ENCODE measurements around the gene TTLL8. TPM values are rescaled to one million over a fixed set of nuclear protein-coding genes. Genes with fewer than 3 reads are reported as not detected.

Gene TTLL8
- total RNA-seq, 4 donors from 2014 or later: not detected

DNA sequence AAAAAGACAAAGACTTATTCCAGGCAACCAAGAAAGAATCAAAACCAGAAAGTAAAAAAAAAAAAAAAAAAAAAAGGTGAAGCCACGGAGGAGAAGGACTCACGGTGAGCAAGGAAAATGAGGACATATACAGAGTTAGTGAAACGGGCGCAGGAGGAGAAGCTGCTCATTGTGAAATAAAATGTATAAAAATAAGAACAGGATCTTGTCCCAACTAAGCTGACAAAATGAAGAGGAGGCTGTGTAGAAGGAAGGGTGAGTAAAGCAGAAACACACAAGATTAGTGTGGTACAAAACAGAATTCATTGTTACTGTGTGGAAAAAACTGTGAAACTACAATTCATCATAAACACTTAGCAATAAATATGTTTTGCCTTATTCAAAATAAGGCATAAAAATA, 53.2 kb downstream of the TTLL8 start:
- Histone ChIP-seq H3K36me3 (no peaks in the 10 kb centered on the region), H3K27me3 (peaks cover 0 to 33% (median 11%) of the 10 kb centered on the region in 4 donors), H3K4me3 (no peak overlapping the region), H3K9me3 (no peaks in the 10 kb centered on the region), H3K4me1 (peaks cover under 1 to 3% (median 2%) of the 10 kb centered on the region in 4 donors), H3K27ac (replicated peaks in 1 of 4) (no peak overlapping the region)
- TF ChIP-seq, protein P1, sequence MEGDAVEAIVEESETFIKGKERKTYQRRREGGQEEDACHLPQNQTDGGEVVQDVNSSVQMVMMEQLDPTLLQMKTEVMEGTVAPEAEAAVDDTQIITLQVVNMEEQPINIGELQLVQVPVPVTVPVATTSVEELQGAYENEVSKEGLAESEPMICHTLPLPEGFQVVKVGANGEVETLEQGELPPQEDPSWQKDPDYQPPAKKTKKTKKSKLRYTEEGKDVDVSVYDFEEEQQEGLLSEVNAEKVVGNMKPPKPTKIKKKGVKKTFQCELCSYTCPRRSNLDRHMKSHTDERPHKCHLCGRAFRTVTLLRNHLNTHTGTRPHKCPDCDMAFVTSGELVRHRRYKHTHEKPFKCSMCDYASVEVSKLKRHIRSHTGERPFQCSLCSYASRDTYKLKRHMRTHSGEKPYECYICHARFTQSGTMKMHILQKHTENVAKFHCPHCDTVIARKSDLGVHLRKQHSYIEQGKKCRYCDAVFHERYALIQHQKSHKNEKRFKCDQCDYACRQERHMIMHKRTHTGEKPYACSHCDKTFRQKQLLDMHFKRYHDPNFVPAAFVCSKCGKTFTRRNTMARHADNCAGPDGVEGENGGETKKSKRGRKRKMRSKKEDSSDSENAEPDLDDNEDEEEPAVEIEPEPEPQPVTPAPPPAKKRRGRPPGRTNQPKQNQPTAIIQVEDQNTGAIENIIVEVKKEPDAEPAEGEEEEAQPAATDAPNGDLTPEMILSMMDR (IDR thresholded peaks at IDR 0.05): no peak
- TF ChIP-seq POLR2AphosphoS5 (IDR thresholded peaks at IDR 0.05) (no peak), EP300 (IDR thresholded peaks at IDR 0.05) (no peak), POLR2A (IDR thresholded peaks at IDR 0.05; ENCODE audit: low read depth) (no peak)
- intact Hi-C loops (cut with DNase I): no loop called here
- WGBS: 72% methylated on average over 4 of the region's 4 CpGs
- no peak for DNase-seq (ENCODE audit: extremely low spot score)

DNA sequence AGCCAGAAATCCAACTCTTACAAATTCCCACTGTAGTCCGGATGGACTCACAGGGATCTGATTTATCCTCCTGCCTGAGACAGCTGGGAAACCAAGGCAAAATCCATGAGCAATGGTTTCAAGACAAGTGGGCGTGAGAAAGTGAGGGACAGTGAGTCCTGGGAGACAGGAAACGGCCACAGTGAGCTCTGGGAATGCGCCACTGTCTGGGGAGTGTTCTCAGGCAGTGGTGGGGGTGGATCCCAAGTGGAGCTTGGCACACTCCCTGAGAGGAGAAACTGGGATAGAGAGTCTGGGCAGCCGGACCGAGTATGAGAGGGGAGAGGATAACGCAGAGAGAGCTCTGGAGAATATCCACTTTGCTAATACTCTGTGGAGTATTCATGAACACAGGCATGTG, 55.3 kb downstream of the TTLL8 start:
- Histone ChIP-seq H3K36me3 (no peaks in the 10 kb centered on the region), H3K27me3 (peaks cover 0 to 43% (median 14%) of the 10 kb centered on the region in 4 donors), H3K4me1 (peaks cover 5 to 13% (median 10%) of the 10 kb centered on the region in 4 donors), H3K4me3 (no peak overlapping the region), H3K9me3 (no peaks in the 10 kb centered on the region), H3K27ac (replicated peaks in 1 of 4) (no peak overlapping the region)
- WGBS: 71% methylated on average over 7 of the region's 7 CpGs
- TF ChIP-seq EP300 (IDR thresholded peaks at IDR 0.05): no peak
- TF ChIP-seq, protein P1 (IDR thresholded peaks at IDR 0.05): no peak
- no peak for TF ChIP-seq POLR2A (IDR thresholded peaks at IDR 0.05; ENCODE audit: low read depth)
- TF ChIP-seq POLR2AphosphoS5 (IDR thresholded peaks at IDR 0.05): no peak
- intact Hi-C loops (cut with DNase I): no loop called here
- DNase-seq (ENCODE audit: extremely low spot score): no peak

DNA sequence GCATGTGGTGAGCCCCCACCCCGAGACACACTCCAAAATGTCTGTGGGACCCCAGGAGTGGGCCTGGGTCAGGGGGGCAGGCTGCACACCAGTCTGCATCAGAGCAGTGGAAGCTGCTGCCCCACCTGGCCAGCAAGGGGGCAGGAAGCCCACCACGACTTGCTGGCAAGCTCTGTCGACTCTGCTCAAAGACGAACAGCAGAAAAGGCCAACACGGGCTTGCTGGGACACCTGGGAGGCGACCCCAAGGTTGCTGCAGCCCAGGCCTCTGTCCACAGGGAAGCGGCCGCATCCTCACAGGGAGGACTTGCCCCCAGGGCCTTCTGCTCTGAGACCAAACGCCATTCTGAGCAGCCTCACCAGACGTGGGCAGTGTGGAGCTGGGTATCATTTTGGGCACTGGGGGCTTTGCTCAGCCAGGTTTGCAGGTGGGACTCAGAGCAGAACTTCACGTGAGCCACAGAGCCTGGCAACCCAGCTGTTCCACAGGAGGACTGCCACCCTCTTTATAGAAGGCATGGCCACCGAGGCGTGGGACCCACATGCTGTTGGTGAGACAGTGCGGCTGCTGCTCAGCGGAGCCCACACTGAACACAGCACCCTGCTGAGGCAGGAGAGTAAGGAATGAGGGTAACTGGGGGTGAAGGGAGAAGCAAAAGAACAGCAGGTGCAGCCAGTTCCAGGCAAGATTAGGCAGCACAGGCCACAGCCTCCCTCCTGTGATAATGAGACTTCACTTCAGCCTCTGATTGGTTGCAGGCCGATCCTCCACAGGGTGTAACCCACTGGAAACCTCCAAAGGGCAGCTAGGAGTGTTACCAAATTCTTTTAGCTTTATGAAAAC, 56.5 kb downstream of the TTLL8 start:
- DNase-seq (ENCODE audit: extremely low spot score): no peak
- WGBS: 88% methylated on average over 11 of the region's 16 CpGs
- TF ChIP-seq POLR2AphosphoS5 (IDR thresholded peaks at IDR 0.05) (no peak), POLR2A (IDR thresholded peaks at IDR 0.05; ENCODE audit: low read depth) (no peak), EP300 (IDR thresholded peaks at IDR 0.05) (no peak)
- TF ChIP-seq, protein P1 (IDR thresholded peaks at IDR 0.05): no peak

DNA sequence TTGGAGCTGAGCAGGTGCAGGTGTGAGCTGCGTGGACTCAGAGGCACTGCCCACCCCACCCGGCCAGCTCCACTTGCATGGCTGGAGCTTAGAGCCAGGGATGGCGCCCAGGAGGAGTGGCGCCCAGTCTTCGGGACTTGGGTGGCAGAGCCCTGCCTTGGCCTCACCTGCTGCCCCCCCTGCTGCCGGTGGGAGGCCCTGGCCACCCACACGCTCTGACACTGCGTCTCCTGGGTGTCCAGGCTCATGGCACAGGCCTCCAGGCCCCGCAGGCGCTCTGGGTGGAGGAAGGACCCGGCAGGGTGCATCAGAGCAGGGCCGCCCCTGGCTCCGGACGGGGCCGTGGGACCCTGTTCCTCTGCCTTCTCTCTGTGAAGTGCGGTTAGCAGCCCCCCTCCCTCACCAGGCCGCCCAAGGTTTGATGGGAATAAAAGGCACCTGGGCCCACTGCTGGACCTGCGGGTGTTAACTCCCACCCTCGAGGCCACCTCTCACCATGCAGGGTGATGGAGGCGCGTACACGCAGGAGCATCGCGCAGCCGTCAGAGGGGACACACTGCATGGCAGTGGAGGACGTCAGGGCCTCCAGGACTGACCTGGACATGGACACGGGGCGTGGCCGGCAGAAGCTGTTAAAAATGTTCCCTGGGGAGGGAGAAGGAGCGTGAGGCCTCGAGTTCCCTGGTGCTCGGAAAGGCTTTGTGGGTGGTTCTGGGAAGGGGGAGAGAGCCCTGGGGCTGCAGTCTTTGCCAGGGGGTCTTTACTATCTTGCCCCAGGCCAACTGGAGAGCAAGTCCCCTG, 57.3 kb downstream of the TTLL8 start:
- H3K9me3 ChIP-seq: no peaks in the 10 kb centered on the region
- H3K4me1 ChIP-seq: peaks cover 5 to 13% (median 10%) of the 10 kb centered on the region in 4 donors
- 83% methylated on average over 14 of the region's 32 CpGs for WGBS
- TF ChIP-seq POLR2AphosphoS5 (IDR thresholded peaks at IDR 0.05) (no peak), EP300 (IDR thresholded peaks at IDR 0.05) (no peak), POLR2A (IDR thresholded peaks at IDR 0.05; ENCODE audit: low read depth) (no peak)
- TF ChIP-seq, protein P1 (IDR thresholded peaks at IDR 0.05): no peak
- no peak overlapping the region for H3K27ac ChIP-seq (replicated peaks in 1 of 4)
- no peaks in the 10 kb centered on the region for H3K36me3 ChIP-seq
- peaks cover 0 to 50% (median 14%) of the 10 kb centered on the region in 4 donors for H3K27me3 ChIP-seq
- no peak overlapping the region for H3K4me3 ChIP-seq
- intact Hi-C loops (cut with DNase I): no loop called here
- DNase-seq (ENCODE audit: extremely low spot score): no peak

More for the DNA sequence above, 56.5 kb downstream of the TTLL8 start:
- H3K4me1 ChIP-seq: peaks cover 5 to 13% (median 10%) of the 10 kb centered on the region in 4 donors
- peaks cover 0 to 50% (median 14%) of the 10 kb centered on the region in 4 donors for H3K27me3 ChIP-seq
- H3K9me3 ChIP-seq: no peaks in the 10 kb centered on the region
- H3K4me3 ChIP-seq: no peak overlapping the region
- H3K36me3 ChIP-seq: no peaks in the 10 kb centered on the region
- intact Hi-C loops (cut with DNase I): no loop called here
- H3K27ac ChIP-seq (replicated peaks in 1 of 4): no peak overlapping the region

All from esophagus muscularis mucosa (tissue), 4 donors.